Aorta (tissue), 4 donors: Measurements from ENCODE around the gene APPL2. TPM values are rescaled to one million over a fixed set of nuclear protein-coding genes. Genes with fewer than 3 reads are reported as not detected.

Experiments used
- polyA plus RNA-seq, 2 donors: library from polyadenylated mRNA; stranded (reverse); fragments of 200-250 nt; gene quantifications; one replicate each; pipeline ENCODE4 v1.2.3, GENCODE V29; 2013
- total RNA-seq, 2 donors: library from RNA; stranded (reverse); fragmentation: NEBNext Ultra II Directional; extraction: Animal tissue kit (Norgen Biotek cat#: 25700); gene quantifications; one replicate each; pipeline ENCODE4 v1.2.1, GENCODE V29; 2021
- donor health status: healthy with polysubstance abuse.
- donor health status: Bipolar disorder and iron deficiency.
- donor health status: DM: no; HTN: no; CAD: no.
- donor health status: DM: yes; HTN: yes; CAD: no.

The APPL2 gene
- total and polyA plus RNA-seq, 4 donors = 15.0 to 65.2 (median 46.3) TPM

Other genes starting within 250 kb of the APPL2 start
- gene NOPCHAP1, start 249.9 kb downstream of the APPL2 start, total RNA-seq = 10 to 100 TPM in 1 of 2 donors, 1 to 10 TPM in 1; 9.5 to 12.9 TPM
- gene NOPCHAP1, start 249.9 kb downstream of the APPL2 start, polyA plus RNA-seq = 10 to 100 TPM in 1 of 2 donors, 1 to 10 TPM in 1; 6.8 to 12.6 TPM
- 10 to 100 TPM; 17.2 to 35.2 TPM for gene ALDH1L2, start 151.7 kb downstream of the APPL2 start, total RNA-seq
- gene ALDH1L2, start 151.7 kb downstream of the APPL2 start, polyA plus RNA-seq = 1 to 10 TPM; 1.6 to 3.4 TPM
- 10 to 100 TPM; 50.6 to 86.2 TPM for gene WASHC4, start 128.4 kb downstream of the APPL2 start, total RNA-seq
- 10 to 100 TPM; 11.5 to 23.7 TPM for gene WASHC4, start 128.4 kb downstream of the APPL2 start, polyA plus RNA-seq
- 100 to 1,000 TPM in 1 of 2 donors, 10 to 100 TPM in 1; 75.9 to 153 TPM for gene C12orf75, start 94.5 kb upstream of the APPL2 start, total RNA-seq
- 100 to 1,000 TPM; 306 to 661 TPM for gene C12orf75, start 94.5 kb upstream of the APPL2 start, polyA plus RNA-seq